ENCODE data around the gene PAX3.

Gene PAX3

DNA sequence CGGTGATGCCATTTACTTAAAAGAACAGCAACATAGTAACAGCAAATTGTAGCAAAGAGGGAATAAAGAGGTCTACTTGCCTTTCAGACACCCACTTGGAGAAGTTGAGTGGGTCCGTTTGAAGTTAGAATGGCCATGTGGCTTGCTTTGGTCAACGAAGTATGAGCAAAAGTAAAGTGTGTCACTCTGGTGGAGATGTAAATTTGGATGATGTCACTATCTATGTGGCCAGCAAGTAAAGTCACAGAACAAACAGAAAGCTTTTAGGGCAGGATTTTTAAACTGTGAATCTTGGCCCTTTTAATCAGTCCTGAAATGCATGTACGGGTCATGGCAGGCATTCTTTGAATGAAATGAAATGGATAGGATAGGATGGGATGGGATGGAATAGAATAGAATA lies 120.3 kb downstream of the PAX3 start:
- H3K4me3 ChIP-seq (ENCODE audit: low read length) = no peak overlapping the region
- no peaks in the 10 kb centered on the region for H3K36me3 ChIP-seq (replicated peaks; ENCODE audit: insufficient read depth, low read length)
- H3K27me3 ChIP-seq (replicated peaks; ENCODE audit: insufficient read depth, low read length) = no peaks in the 10 kb centered on the region
- TF ChIP-seq EZH2 (optimal IDR thresholded peaks at IDR 0.05; ENCODE audit: low read depth, low read length) = no peak
- TF ChIP-seq, protein P1, sequence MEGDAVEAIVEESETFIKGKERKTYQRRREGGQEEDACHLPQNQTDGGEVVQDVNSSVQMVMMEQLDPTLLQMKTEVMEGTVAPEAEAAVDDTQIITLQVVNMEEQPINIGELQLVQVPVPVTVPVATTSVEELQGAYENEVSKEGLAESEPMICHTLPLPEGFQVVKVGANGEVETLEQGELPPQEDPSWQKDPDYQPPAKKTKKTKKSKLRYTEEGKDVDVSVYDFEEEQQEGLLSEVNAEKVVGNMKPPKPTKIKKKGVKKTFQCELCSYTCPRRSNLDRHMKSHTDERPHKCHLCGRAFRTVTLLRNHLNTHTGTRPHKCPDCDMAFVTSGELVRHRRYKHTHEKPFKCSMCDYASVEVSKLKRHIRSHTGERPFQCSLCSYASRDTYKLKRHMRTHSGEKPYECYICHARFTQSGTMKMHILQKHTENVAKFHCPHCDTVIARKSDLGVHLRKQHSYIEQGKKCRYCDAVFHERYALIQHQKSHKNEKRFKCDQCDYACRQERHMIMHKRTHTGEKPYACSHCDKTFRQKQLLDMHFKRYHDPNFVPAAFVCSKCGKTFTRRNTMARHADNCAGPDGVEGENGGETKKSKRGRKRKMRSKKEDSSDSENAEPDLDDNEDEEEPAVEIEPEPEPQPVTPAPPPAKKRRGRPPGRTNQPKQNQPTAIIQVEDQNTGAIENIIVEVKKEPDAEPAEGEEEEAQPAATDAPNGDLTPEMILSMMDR (IDR thresholded peaks at IDR 0.05; ENCODE audit: low read length) = no peak
- no peak for TF ChIP-seq EZH2phosphoT487 (IDR thresholded peaks at IDR 0.05; ENCODE audit: low read length)
- H3K4me2 ChIP-seq (ENCODE audit: low read depth, low read length) = no peak overlapping the region
- no peaks in the 10 kb centered on the region for H4K20me1 ChIP-seq (ENCODE audit: insufficient read depth, low read length)
- no peak overlapping the region for H3K27ac ChIP-seq (ENCODE audit: low read length)
- no peaks in the 10 kb centered on the region for H3F3A ChIP-seq (ENCODE audit: insufficient read depth, low read length)
- no peak overlapping the region for H2AFZ ChIP-seq (ENCODE audit: low read length)
- no peaks in the 10 kb centered on the region for H3K9me2 ChIP-seq (replicated peaks; ENCODE audit: insufficient read depth, low read length)
- no peaks in the 10 kb centered on the region for H3K79me2 ChIP-seq (ENCODE audit: low read length)
- H3K9me3 ChIP-seq (replicated peaks; ENCODE audit: insufficient read depth, low read length) = no peaks in the 10 kb centered on the region
- no peaks in the 10 kb centered on the region for H3K4me1 ChIP-seq (ENCODE audit: low read length)
- no peak for DNase-seq
- H3K9ac ChIP-seq (ENCODE audit: low read length) = no peak overlapping the region

DNA sequence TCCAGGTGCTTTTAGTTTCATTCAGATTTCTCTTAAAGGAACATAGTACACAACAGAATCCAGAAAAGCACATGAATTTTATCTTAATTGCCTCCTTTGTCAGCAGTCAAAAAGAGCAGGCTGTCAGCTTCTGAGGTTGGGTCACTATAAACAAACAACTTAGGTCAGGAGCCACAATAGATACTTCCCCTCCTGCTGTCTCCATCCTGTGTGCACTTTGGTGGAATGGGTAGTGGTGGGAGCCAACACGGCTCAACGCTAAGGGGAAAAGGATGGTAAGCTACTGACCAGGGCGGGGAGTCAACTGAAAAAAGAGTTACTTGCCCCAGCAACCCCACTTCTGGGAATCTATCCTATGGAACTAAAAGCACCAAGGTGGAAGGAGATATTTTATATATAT lies 121.9 kb downstream of the PAX3 start:
- H3F3A ChIP-seq (ENCODE audit: insufficient read depth, low read length) = no peaks in the 10 kb centered on the region
- no peaks in the 10 kb centered on the region for H3K79me2 ChIP-seq (ENCODE audit: low read length)
- no peak overlapping the region for H3K9ac ChIP-seq (ENCODE audit: low read length)
- no peaks in the 10 kb centered on the region for H3K9me2 ChIP-seq (replicated peaks; ENCODE audit: insufficient read depth, low read length)
- no peaks in the 10 kb centered on the region for H3K27me3 ChIP-seq (replicated peaks; ENCODE audit: insufficient read depth, low read length)
- no peak overlapping the region for H3K27ac ChIP-seq (ENCODE audit: low read length)
- no peak overlapping the region for H3K4me2 ChIP-seq (ENCODE audit: low read depth, low read length)
- no peak for DNase-seq
- no peak for TF ChIP-seq EZH2 (optimal IDR thresholded peaks at IDR 0.05; ENCODE audit: low read depth, low read length)
- TF ChIP-seq, protein P1 (IDR thresholded peaks at IDR 0.05; ENCODE audit: low read length) = no peak
- no peak for TF ChIP-seq EZH2phosphoT487 (IDR thresholded peaks at IDR 0.05; ENCODE audit: low read length)
- H3K36me3 ChIP-seq (replicated peaks; ENCODE audit: insufficient read depth, low read length) = no peaks in the 10 kb centered on the region
- H3K4me3 ChIP-seq (ENCODE audit: low read length) = no peak overlapping the region
- no peaks in the 10 kb centered on the region for H3K9me3 ChIP-seq (replicated peaks; ENCODE audit: insufficient read depth, low read length)
- no peaks in the 10 kb centered on the region for H3K4me1 ChIP-seq (ENCODE audit: low read length)
- H4K20me1 ChIP-seq (ENCODE audit: insufficient read depth, low read length) = no peaks in the 10 kb centered on the region
- H2AFZ ChIP-seq (ENCODE audit: low read length) = no peak overlapping the region

DNA sequence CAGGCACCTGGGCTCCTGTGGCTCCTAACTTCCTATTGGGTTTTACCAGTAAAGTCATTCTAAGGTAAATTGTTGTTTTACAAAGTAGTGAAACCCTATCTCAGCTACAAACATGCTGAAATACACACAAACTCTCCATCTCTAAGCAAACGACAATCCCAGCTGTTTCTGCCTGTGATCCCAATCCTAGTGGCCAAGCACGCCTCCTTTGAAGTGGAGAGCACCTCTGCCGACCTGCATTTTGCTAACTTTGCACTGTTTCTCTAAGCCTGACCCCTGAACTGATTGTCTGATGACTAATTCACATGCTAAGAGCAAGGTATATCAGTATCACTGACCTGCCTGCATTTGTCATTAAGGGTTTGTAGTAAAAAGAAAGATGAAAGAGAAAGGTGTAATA lies 124.3 kb downstream of the PAX3 start:
- Histone ChIP-seq H2AFZ (ENCODE audit: low read length) (no peak overlapping the region), H3K79me2 (ENCODE audit: low read length) (no peaks in the 10 kb centered on the region), H3K36me3 (replicated peaks; ENCODE audit: insufficient read depth, low read length) (no peaks in the 10 kb centered on the region), H4K20me1 (ENCODE audit: insufficient read depth, low read length) (no peaks in the 10 kb centered on the region), H3K27ac (ENCODE audit: low read length) (no peak overlapping the region), H3K4me3 (ENCODE audit: low read length) (no peak overlapping the region), H3F3A (ENCODE audit: insufficient read depth, low read length) (no peaks in the 10 kb centered on the region), H3K27me3 (replicated peaks; ENCODE audit: insufficient read depth, low read length) (no peaks in the 10 kb centered on the region), H3K4me2 (ENCODE audit: low read depth, low read length) (no peak overlapping the region), H3K9me2 (replicated peaks; ENCODE audit: insufficient read depth, low read length) (no peaks in the 10 kb centered on the region), H3K9ac (ENCODE audit: low read length) (no peak overlapping the region), H3K9me3 (replicated peaks; ENCODE audit: insufficient read depth, low read length) (no peaks in the 10 kb centered on the region), H3K4me1 (ENCODE audit: low read length) (no peaks in the 10 kb centered on the region)
- TF ChIP-seq EZH2phosphoT487 (IDR thresholded peaks at IDR 0.05; ENCODE audit: low read length) (no peak), EZH2 (optimal IDR thresholded peaks at IDR 0.05; ENCODE audit: low read depth, low read length) (no peak)
- TF ChIP-seq, protein P1 (IDR thresholded peaks at IDR 0.05; ENCODE audit: low read length) = no peak
- DNase-seq = no peak

All from MM.1S (cell line).